Endodermal cell (in vitro differentiated cells): ENCODE measurements around the gene FGD4. TPM values are rescaled to one million over a fixed set of nuclear protein-coding genes. Genes with fewer than 3 reads are reported as not detected.

Experiments
- DNase-seq: peaks from one replicate; pipeline ENCODE4 v3.0.0-alpha.2; 2017
- H3K27ac ChIP-seq: 2 replicates; pipeline ENCODE4 v1.5.1; 2013; ENCODE audit warnings: mild to moderate bottlenecking, low read depth, low read length, moderate library complexity
- H3K27me3 ChIP-seq: 2 replicates; pipeline ENCODE4 v1.6.1; 2013; ENCODE audit warnings: mild to moderate bottlenecking, low read length, moderate library complexity; ENCODE audit not compliant: insufficient read depth, control insufficient read depth, poor library complexity, severe bottlenecking
- H3K36me3 ChIP-seq: 2 replicates; pipeline ENCODE4 v1.7.0; 2013; ENCODE audit warnings: mild to moderate bottlenecking, low read length, moderate library complexity; ENCODE audit not compliant: control insufficient read depth, insufficient read depth
- H3K4me1 ChIP-seq: one replicate; pipeline ENCODE4 v1.7.0; 2013; ENCODE audit warnings: low read length; ENCODE audit not compliant: control insufficient read depth, insufficient read depth
- H3K4me3 ChIP-seq: 2 replicates; pipeline ENCODE4 v1.5.1; 2013; ENCODE audit warnings: mild to moderate bottlenecking, low read length, moderate library complexity
- H3K9ac ChIP-seq: 2 replicates; pipeline ENCODE4 v1.6.1; 2013; ENCODE audit warnings: mild to moderate bottlenecking, low read length, moderate library complexity; ENCODE audit not compliant: poor library complexity, severe bottlenecking; ENCODE audit errors: extremely low read depth
- H3K9me3 ChIP-seq: 2 replicates; pipeline ENCODE4 v1.6.1; 2013; ENCODE audit warnings: mild to moderate bottlenecking, low read length, moderate library complexity; ENCODE audit not compliant: control insufficient read depth
- H3K27ac Mint-ChIP-seq: 2 replicates; pipeline ENCODE4 v1.8.0; 2020; ENCODE audit warnings: mixed read lengths
- H3K27me3 Mint-ChIP-seq: 2 replicates; pipeline ENCODE4 v1.8.0; 2021; ENCODE audit warnings: mild to moderate bottlenecking, mixed read lengths; ENCODE audit not compliant: insufficient read depth
- H3K36me3 Mint-ChIP-seq: 2 replicates; pipeline ENCODE4 v1.8.0; 2020; ENCODE audit warnings: low read depth, mixed read lengths
- H3K4me1 Mint-ChIP-seq: 2 replicates; pipeline ENCODE4 v1.8.0; 2020; ENCODE audit warnings: mixed read lengths
- H3K4me3 Mint-ChIP-seq: 2 replicates; pipeline ENCODE4 v1.8.0; 2020; ENCODE audit warnings: mild to moderate bottlenecking, moderate library complexity, mixed read lengths
- H3K9me3 Mint-ChIP-seq: 2 replicates; pipeline ENCODE4 v1.8.0; 2020; ENCODE audit warnings: mild to moderate bottlenecking, mixed read lengths
- WGBS, 2 experiments: methylation state at CpG; one replicate each; pipeline versions ENCODE4 v1.1.5 to v1.1.7; 2013; ENCODE audit warnings: missing lambda C conversion rate in 2 of 2, mixed read lengths in 1 of 2; ENCODE audit not compliant: insufficient coverage in 1 of 2, insufficient read length in 1 of 2; 5-methylcytosine and 5-hydroxymethylcytosine counted together
- total RNA-seq, 2 donors: library from RNA; stranded (reverse); fragmentation: NEBNext Ultra II Directional in 1 of 2; extraction: Animal tissue kit (Norgen Biotek cat#: 25700) in 1 of 2; gene quantifications; 2 replicates in 1 of 2; 3 replicates in 1 of 2; pipeline ENCODE4 v1.2.1, GENCODE V29; 2021
- TF ChIP-seq, protein P1 (sequence below): fragments of 200-600 bp; sonication (generic); conservative IDR thresholded peaks from 2 replicates; pipeline ENCODE4 v1.5.0; 2021; ENCODE audit warnings: antibody characterized with exemption, mild to moderate bottlenecking

The FGD4 gene
- total RNA-seq, 2 donors from 2014 or later, result 27.6 to 57.7 TPM

DNA sequence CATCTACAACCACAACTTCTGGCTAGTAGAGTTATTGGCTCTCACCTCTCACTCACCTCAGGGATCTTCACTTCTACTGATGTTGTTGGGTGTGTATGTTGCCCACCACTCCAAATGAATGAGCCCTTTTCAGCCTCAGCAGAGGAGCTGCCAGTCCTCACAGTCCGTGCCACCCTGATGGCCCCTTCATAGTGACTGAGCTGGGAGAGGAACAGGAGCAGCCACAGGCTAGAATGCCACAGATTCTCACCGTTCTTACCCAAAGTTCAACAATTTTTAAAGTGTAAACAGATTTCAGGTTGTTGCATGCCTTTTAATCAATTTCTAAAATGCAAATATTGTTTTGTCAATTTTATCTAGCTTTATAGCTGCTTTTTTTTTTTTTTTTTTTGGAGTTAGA lies 205.2 kb downstream of the FGD4 start:
- Histone ChIP-seq H3K36me3 (peaks cover 85% of the 10 kb centered on the region), H3K4me1 (no peaks in the 10 kb centered on the region), H3K9ac (no peak overlapping the region), H3K27me3 (no peaks in the 10 kb centered on the region), H3K4me3 (no peak overlapping the region), H3K9me3 (no peaks in the 10 kb centered on the region), H3K27ac (no peak overlapping the region)
- Mint-ChIP-seq H3K9me3 (no peaks in the 10 kb centered on the region), H3K36me3 (peaks cover 50% of the 10 kb centered on the region), H3K4me1 (peaks cover 12% of the 10 kb centered on the region), H3K27ac (peak overlapping the region; percentile 69), H3K4me3 (no peak overlapping the region), H3K27me3 (no peaks in the 10 kb centered on the region)
- no peak for DNase-seq
- 60 to 75% methylated on average over 1 to 2 of the region's 2 CpGs for WGBS, 2 experiments
- TF ChIP-seq, protein P1, sequence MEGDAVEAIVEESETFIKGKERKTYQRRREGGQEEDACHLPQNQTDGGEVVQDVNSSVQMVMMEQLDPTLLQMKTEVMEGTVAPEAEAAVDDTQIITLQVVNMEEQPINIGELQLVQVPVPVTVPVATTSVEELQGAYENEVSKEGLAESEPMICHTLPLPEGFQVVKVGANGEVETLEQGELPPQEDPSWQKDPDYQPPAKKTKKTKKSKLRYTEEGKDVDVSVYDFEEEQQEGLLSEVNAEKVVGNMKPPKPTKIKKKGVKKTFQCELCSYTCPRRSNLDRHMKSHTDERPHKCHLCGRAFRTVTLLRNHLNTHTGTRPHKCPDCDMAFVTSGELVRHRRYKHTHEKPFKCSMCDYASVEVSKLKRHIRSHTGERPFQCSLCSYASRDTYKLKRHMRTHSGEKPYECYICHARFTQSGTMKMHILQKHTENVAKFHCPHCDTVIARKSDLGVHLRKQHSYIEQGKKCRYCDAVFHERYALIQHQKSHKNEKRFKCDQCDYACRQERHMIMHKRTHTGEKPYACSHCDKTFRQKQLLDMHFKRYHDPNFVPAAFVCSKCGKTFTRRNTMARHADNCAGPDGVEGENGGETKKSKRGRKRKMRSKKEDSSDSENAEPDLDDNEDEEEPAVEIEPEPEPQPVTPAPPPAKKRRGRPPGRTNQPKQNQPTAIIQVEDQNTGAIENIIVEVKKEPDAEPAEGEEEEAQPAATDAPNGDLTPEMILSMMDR, result no peak

DNA sequence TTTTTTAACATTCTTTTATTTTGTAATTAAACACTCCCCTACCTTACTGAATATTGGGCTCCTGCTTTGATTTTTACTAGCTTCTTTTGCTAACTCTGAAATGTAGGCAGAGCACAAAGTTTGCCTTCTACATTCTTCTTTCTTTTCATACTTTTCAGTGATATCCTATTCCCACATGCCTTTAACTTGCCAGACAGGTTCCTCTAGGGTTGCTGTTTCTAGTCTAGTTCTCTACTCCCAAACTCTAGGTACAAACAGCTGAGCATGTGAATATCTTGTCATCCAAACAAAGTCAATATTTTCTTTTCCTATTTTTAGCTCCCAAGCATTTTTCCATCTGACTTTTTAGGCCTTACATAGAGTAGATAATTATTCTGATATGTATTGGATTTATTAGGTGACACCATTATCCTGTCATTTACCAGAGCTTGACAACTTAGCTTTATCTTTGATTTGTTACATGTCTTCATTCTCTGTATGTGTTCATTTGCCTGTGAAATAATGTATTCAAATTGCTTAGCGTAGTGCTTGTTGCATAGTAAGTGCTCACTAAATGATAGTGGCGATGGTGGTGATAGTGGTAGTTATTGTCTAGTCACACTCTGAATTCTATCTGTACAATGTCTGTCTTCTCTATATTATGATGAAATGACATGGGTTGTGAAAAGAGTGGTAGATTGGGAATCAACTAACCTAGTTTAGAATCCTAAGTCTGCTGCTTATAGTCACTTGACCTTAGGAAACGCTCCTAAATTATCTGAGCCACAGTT lies 206.2 kb downstream of the FGD4 start:
- Histone ChIP-seq H3K9me3 (no peaks in the 10 kb centered on the region), H3K27ac (no peak overlapping the region), H3K27me3 (no peaks in the 10 kb centered on the region), H3K4me3 (no peak overlapping the region), H3K4me1 (no peaks in the 10 kb centered on the region), H3K36me3 (peaks cover 87% of the 10 kb centered on the region), H3K9ac (no peak overlapping the region)
- no peak for DNase-seq
- Mint-ChIP-seq H3K36me3 (peaks cover 58% of the 10 kb centered on the region), H3K4me3 (no peak overlapping the region), H3K4me1 (peaks cover 12% of the 10 kb centered on the region), H3K27me3 (no peaks in the 10 kb centered on the region), H3K27ac (peak overlapping the region; percentile 2), H3K9me3 (no peaks in the 10 kb centered on the region)
- TF ChIP-seq, protein P1, result no peak
- WGBS, 2 experiments, result 95 to 100% methylated on average over 2 to 3 of the region's 3 CpGs

DNA sequence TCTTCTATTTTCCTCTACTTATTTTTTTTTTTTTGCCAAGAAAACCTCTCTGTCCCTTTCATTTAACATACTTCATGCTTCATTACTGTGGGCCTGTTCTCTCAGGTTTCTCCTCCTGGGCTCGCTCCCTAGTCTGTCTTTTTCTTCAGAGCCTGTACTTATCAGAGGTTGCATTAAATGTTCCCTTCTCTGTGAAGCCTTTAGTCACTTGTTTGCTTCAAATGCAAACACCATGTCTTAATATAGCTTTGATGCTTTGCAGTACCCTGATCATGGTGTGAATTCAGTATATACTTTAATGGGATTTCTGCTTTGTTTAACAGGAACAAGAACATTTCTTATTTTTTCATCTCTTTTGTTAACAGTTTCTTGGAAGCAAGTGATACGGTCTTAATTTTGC lies 207.1 kb downstream of the FGD4 start:
- H3K4me3 Mint-ChIP-seq, result no peak overlapping the region
- Histone ChIP-seq H3K36me3 (peaks cover 84% of the 10 kb centered on the region), H3K4me3 (no peak overlapping the region), H3K9me3 (no peaks in the 10 kb centered on the region), H3K27me3 (no peaks in the 10 kb centered on the region), H3K27ac (no peak overlapping the region), H3K9ac (no peak overlapping the region), H3K4me1 (no peaks in the 10 kb centered on the region)
- peaks cover 61% of the 10 kb centered on the region for H3K36me3 Mint-ChIP-seq
- no peak overlapping the region for H3K27ac Mint-ChIP-seq
- no peaks in the 10 kb centered on the region for H3K27me3 Mint-ChIP-seq
- TF ChIP-seq, protein P1, result no peak
- no peak for DNase-seq
- no peaks in the 10 kb centered on the region for H3K9me3 Mint-ChIP-seq
- WGBS, 2 experiments, result 97 to 100% methylated on average over 1 to 2 of the region's 2 CpGs
- peaks cover 11% of the 10 kb centered on the region for H3K4me1 Mint-ChIP-seq
